ENCODE measurements around the gene STARD5. TPM values are rescaled to one million over a fixed set of nuclear protein-coding genes. Genes with fewer than 3 reads are reported as not detected.

STARD5 gene
- total and polyA plus RNA-seq, 2 donors (not counting 1 experiment from before 2014, with no cell fraction given): 15.7 to 19.9 TPM

DNA sequence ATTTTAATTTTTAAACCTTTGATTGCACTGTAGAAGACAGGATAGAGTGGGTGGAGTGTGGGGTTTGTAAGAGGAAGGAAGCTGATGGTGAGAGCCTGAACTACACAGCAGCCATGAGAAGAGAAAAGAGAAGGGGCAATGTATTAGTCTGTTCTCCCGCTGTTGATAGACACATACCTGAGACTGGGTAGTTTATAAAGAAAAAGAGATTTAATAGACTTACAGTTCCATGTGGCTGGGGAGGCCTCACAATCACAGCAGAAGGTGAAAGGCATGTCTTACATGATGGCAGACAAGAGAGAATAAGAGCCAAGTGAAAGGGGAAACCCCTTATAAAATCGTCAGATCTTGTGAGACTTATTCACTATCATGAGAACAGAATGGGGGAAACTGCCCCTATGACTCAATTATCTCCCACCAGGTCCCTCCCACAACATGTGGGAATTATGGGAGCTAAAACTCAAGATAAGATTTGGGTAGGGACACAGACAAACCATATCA, 37.3 kb downstream of the STARD5 start:
- no CpG with 5 or more reads among the region's 2 CpGs for WGBS (ENCODE audit: insufficient coverage)
- Histone ChIP-seq H3K4me2 (replicated peaks; ENCODE audit: low read depth, low read length, poor library complexity, severe bottlenecking) (peak overlapping the region; percentile 72), H3K4me3 (ENCODE audit: control extremely low read depth in 1 of 5, extremely low read depth in 1 of 5, insufficient read depth in 1 of 5, low read depth in 2 of 5, low read length in 4 of 5) (peak overlapping the region in 3 of 5 experiments; percentile 13 to 28 (median 21)), H3K79me2 (ENCODE audit: control insufficient read depth, insufficient read depth, low read length) (peaks cover 72% of the 10 kb centered on the region), H2AFZ (ENCODE audit: insufficient read depth, low read depth, low read length, poor library complexity, severe bottlenecking) (peak overlapping the region; percentile 59), H3K27ac (ENCODE audit: low read length in 2 of 2) (peak overlapping the region; percentile 92 to 98), H3K9ac (ENCODE audit: low read length) (peak overlapping the region; percentile 42), H3K4me1 (ENCODE audit: control insufficient read depth in 2 of 2, insufficient read depth in 2 of 2, low read length in 2 of 2) (peaks cover 65 to 81% of the 10 kb centered on the region in 2 donors), H3K36me3 (replicated peaks in 1 of 2; ENCODE audit: control extremely low read depth in 1 of 2, control insufficient read depth in 1 of 2, extremely low read depth in 1 of 2, insufficient read depth in 2 of 2, low read length in 1 of 2) (no peaks in the 10 kb centered on the region), H3K27me3 (replicated peaks in 1 of 4; ENCODE audit: control extremely low read depth in 1 of 4, control insufficient read depth in 3 of 4, insufficient read depth in 4 of 4, low read length in 3 of 4) (no peaks in the 10 kb centered on the region), H3K9me3 (ENCODE audit: control extremely low read depth in 1 of 3, control insufficient read depth in 2 of 3, insufficient read depth in 1 of 3, low read length in 2 of 3) (no peaks in the 10 kb centered on the region), H4K20me1 (ENCODE audit: control insufficient read depth, insufficient read depth, low read length, poor library complexity, severe bottlenecking) (no peaks in the 10 kb centered on the region)
- POLR2A ChIA-PET: interaction anchor here (0.8 to 2.3 kb wide), 7 partner anchors 9 to 25 kb away, joined by 3 to 11 read pairs (median 4); no protein-coding TSS in a partner anchor
- DNase-seq: peak; percentile 77
- CTCF ChIA-PET: interaction anchor here (0.9 to 3.1 kb wide), 11 partner anchors 8 to 50 kb away, joined by 3 to 40 read pairs (median 6); partner anchors contain the start of gene STARD5
- intact Hi-C loops (cut with micrococcal nuclease): loop anchor here (1.0 kb wide), 1 partner anchor 10 kb away; no protein-coding TSS in a partner anchor
- Mint-ChIP-seq H3K9me3 (ENCODE audit: insufficient read depth) (no peaks in the 10 kb centered on the region), H3K27me3 (no peaks in the 10 kb centered on the region), H3K4me1 (peaks cover 74% of the 10 kb centered on the region), H3K27ac (peak overlapping the region; percentile 96), H3K4me3 (peak overlapping the region; percentile 65)
- TF ChIP-seq EZH2 (IDR thresholded peaks at IDR 0.05; ENCODE audit: borderline replicate concordance, insufficient read depth, low read depth, low read length, poor library complexity, severe bottlenecking): no peak
- TF ChIP-seq, protein P1, sequence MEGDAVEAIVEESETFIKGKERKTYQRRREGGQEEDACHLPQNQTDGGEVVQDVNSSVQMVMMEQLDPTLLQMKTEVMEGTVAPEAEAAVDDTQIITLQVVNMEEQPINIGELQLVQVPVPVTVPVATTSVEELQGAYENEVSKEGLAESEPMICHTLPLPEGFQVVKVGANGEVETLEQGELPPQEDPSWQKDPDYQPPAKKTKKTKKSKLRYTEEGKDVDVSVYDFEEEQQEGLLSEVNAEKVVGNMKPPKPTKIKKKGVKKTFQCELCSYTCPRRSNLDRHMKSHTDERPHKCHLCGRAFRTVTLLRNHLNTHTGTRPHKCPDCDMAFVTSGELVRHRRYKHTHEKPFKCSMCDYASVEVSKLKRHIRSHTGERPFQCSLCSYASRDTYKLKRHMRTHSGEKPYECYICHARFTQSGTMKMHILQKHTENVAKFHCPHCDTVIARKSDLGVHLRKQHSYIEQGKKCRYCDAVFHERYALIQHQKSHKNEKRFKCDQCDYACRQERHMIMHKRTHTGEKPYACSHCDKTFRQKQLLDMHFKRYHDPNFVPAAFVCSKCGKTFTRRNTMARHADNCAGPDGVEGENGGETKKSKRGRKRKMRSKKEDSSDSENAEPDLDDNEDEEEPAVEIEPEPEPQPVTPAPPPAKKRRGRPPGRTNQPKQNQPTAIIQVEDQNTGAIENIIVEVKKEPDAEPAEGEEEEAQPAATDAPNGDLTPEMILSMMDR (IDR thresholded peaks at IDR 0.05): no peak
- peak; percentile 80 for ATAC-seq (ENCODE audit: low read depth)

DNA sequence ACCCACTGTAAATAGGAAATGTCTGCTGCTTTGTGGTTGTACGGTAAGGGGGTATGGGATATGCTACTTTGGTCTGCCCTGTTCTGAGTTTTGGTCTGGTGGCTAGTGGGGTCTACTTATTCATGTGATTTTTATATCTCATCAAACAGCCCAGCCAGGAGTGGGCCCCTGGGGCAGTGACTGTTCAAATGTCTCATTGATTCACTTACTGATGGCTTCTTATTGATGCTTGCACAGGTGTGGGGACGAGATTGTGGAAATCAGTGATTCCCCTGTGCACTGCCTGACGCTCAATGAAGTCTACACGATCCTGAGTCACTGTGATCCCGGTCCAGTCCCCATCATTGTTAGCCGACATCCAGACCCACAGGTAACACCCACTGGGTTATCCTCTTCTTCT, 38.5 kb downstream of the STARD5 start:
- no peak for TF ChIP-seq EZH2 (IDR thresholded peaks at IDR 0.05; ENCODE audit: borderline replicate concordance, insufficient read depth, low read depth, low read length, poor library complexity, severe bottlenecking)
- TF ChIP-seq, protein P1 (IDR thresholded peaks at IDR 0.05): no peak
- peak overlapping the region; percentile 65 for H3K4me3 Mint-ChIP-seq
- Histone ChIP-seq H2AFZ (ENCODE audit: insufficient read depth, low read depth, low read length, poor library complexity, severe bottlenecking) (peak overlapping the region; percentile 1), H3K9me3 (ENCODE audit: control extremely low read depth in 1 of 3, control insufficient read depth in 2 of 3, insufficient read depth in 1 of 3, low read length in 2 of 3) (no peaks in the 10 kb centered on the region), H3K79me2 (ENCODE audit: control insufficient read depth, insufficient read depth, low read length) (peaks cover 62% of the 10 kb centered on the region), H3K36me3 (replicated peaks in 1 of 2; ENCODE audit: control extremely low read depth in 1 of 2, control insufficient read depth in 1 of 2, extremely low read depth in 1 of 2, insufficient read depth in 2 of 2, low read length in 1 of 2) (no peaks in the 10 kb centered on the region), H3K9ac (ENCODE audit: low read length) (peak overlapping the region; percentile 42), H3K27me3 (replicated peaks in 1 of 4; ENCODE audit: control extremely low read depth in 1 of 4, control insufficient read depth in 3 of 4, insufficient read depth in 4 of 4, low read length in 3 of 4) (no peaks in the 10 kb centered on the region), H3K4me1 (ENCODE audit: control insufficient read depth in 2 of 2, insufficient read depth in 2 of 2, low read length in 2 of 2) (peaks cover 56 to 69% of the 10 kb centered on the region in 2 donors), H3K4me2 (replicated peaks; ENCODE audit: low read depth, low read length, poor library complexity, severe bottlenecking) (peak overlapping the region; percentile 72), H4K20me1 (ENCODE audit: control insufficient read depth, insufficient read depth, low read length, poor library complexity, severe bottlenecking) (no peaks in the 10 kb centered on the region), H3K4me3 (ENCODE audit: control extremely low read depth in 1 of 5, extremely low read depth in 1 of 5, insufficient read depth in 1 of 5, low read depth in 2 of 5, low read length in 4 of 5) (peak overlapping the region in 1 of 5 experiments; percentile 28), H3K27ac (ENCODE audit: low read length in 2 of 2) (peak overlapping the region; percentile 92 to 98)
- peak overlapping the region; percentile 96 for H3K27ac Mint-ChIP-seq
- DNase-seq: no peak
- H3K9me3 Mint-ChIP-seq (ENCODE audit: insufficient read depth): no peaks in the 10 kb centered on the region
- ChIA-PET POLR2A (interaction anchor here (1.3 to 2.3 kb wide), 3 partner anchors 9 to 26 kb away, joined by 6 to 8 read pairs (median 8); no protein-coding TSS in a partner anchor), CTCF (interaction anchor here (0.9 to 3.1 kb wide), 5 partner anchors 10 to 39 kb away, joined by 3 to 40 read pairs (median 4); partner anchors contain the start of gene STARD5)
- intact Hi-C loops (cut with micrococcal nuclease): no loop called here
- 73% methylated on average over 4 of the region's 6 CpGs for WGBS (ENCODE audit: insufficient coverage)
- H3K27me3 Mint-ChIP-seq: no peaks in the 10 kb centered on the region
- peaks cover 63% of the 10 kb centered on the region for H3K4me1 Mint-ChIP-seq
- no peak for ATAC-seq (ENCODE audit: low read depth)

Data from B cell (primary cell).